WTC11 (cell line): Measurements from ENCODE around the gene SPTLC2. TPM values are rescaled to one million over a fixed set of nuclear protein-coding genes. Genes with fewer than 3 reads are reported as not detected.

Experiments
- ATAC-seq: fragments of 200-7000 bp; cut with Tn5 transposase; 2 replicates; pipeline ENCODE4 v1.10.0; 2021; ENCODE audit warnings: mild to moderate bottlenecking, moderate library complexity
- CTCF ChIA-PET: fragments of 300-600 bp; sonication (Branson Sonifier 250); formaldehyde crosslinking; loops from one replicate; lab custom pipeline; 2021; ENCODE audit warnings: antibody characterized with exemption; lab: Charles Lee
- POLR2A ChIA-PET: fragments of 350-600 bp; sonication (Branson Sonifier 250); formaldehyde crosslinking; loops from one replicate; lab custom pipeline; 2021; ENCODE audit warnings: antibody characterized with exemption; lab: Charles Lee
- DNase-seq: peaks from one replicate; pipeline ENCODE4 v3.0.0; 2021; ENCODE audit warnings: low spot score
- H3K27ac Mint-ChIP-seq: 2 replicates; pipeline ENCODE4 v1.8.0; 2021; ENCODE audit warnings: mixed read lengths
- H3K27me3 Mint-ChIP-seq: 2 replicates; pipeline ENCODE4 v1.8.0; 2021; ENCODE audit warnings: low read depth, mild to moderate bottlenecking, moderate library complexity, mixed read lengths
- H3K36me3 Mint-ChIP-seq: 2 replicates; pipeline ENCODE4 v1.8.0; 2021; ENCODE audit warnings: mixed read lengths
- H3K4me1 Mint-ChIP-seq: 2 replicates; pipeline ENCODE4 v1.8.0; 2022; ENCODE audit warnings: mixed read lengths
- H3K4me3 Mint-ChIP-seq: 2 replicates; pipeline ENCODE4 v1.8.0; 2021; ENCODE audit warnings: mild to moderate bottlenecking, moderate library complexity, mixed read lengths
- H3K9me3 Mint-ChIP-seq: 2 replicates; pipeline ENCODE4 v1.8.0; 2021; ENCODE audit warnings: mixed read lengths
- AFF4 ChIP-seq: sonication (generic); formaldehyde crosslinking; IDR thresholded peaks from 2 replicates; pipeline ENCODE4 v1.8.1; 2023; ENCODE audit warnings: mild to moderate bottlenecking, missing genetic modification reagents, borderline replicate concordance
- E2F4 ChIP-seq: sonication (generic); formaldehyde crosslinking; IDR thresholded peaks from 2 replicates; pipeline ENCODE4 v1.8.1; 2022; ENCODE audit warnings: low read depth, mild to moderate bottlenecking, moderate library complexity, missing genetic modification reagents, borderline replicate concordance
- EMX1 ChIP-seq: fragments of 250-450 bp; sonication (Bioruptor Pico); IDR thresholded peaks from 2 replicates; pipeline ENCODE4 v1.8.0; 2021; ENCODE audit warnings: mild to moderate bottlenecking
- ESRRA ChIP-seq: sonication (generic); formaldehyde crosslinking; IDR thresholded peaks from 2 replicates; pipeline ENCODE4 v1.8.1; 2022; ENCODE audit warnings: mild to moderate bottlenecking, missing genetic modification reagents, borderline replicate concordance
- FOXK1 ChIP-seq: sonication (generic); formaldehyde crosslinking; IDR thresholded peaks from 2 replicates; pipeline ENCODE4 v1.8.0; 2022; ENCODE audit warnings: mild to moderate bottlenecking, moderate library complexity, missing genetic modification reagents
- FOXP1 ChIP-seq: sonication (generic); formaldehyde crosslinking; IDR thresholded peaks from 2 replicates; pipeline ENCODE4 v1.8.0; 2022; ENCODE audit warnings: missing genetic modification reagents, mild to moderate bottlenecking, moderate library complexity, borderline replicate concordance
- HMGA2 ChIP-seq: fragments of 250-450 bp; sonication (Bioruptor Pico); IDR thresholded peaks from 2 replicates; pipeline ENCODE4 v1.4.0; 2021; ENCODE audit warnings: mild to moderate bottlenecking, moderate library complexity
- JAZF1 ChIP-seq: fragments of 250-450 bp; sonication (Bioruptor Pico); IDR thresholded peaks from 2 replicates; pipeline ENCODE4 v1.9.0; 2021; ENCODE audit warnings: moderate library complexity, mild to moderate bottlenecking, inconsistent platforms
- MAX ChIP-seq: sonication (generic); formaldehyde crosslinking; IDR thresholded peaks from 2 replicates; pipeline ENCODE4 v1.8.0; 2022; ENCODE audit warnings: mild to moderate bottlenecking, missing genetic modification reagents
- OVOL2 ChIP-seq: fragments of 250-450 bp; sonication (Bioruptor Pico); IDR thresholded peaks from 2 replicates; pipeline ENCODE4 v1.9.0; 2021; ENCODE audit warnings: mild to moderate bottlenecking, borderline replicate concordance
- PRDM15 ChIP-seq: sonication (generic); formaldehyde crosslinking; IDR thresholded peaks from 2 replicates; pipeline ENCODE4 v1.8.0; 2022; ENCODE audit warnings: missing genetic modification reagents
- RELA ChIP-seq: sonication (generic); formaldehyde crosslinking; IDR thresholded peaks from 2 replicates; pipeline ENCODE4 v1.8.1; 2022; ENCODE audit warnings: missing genetic modification reagents, mild to moderate bottlenecking, borderline replicate concordance
- RORB ChIP-seq: fragments of 250-450 bp; sonication (Bioruptor Pico); IDR thresholded peaks from 2 replicates; pipeline ENCODE4 v1.9.0; 2021; ENCODE audit warnings: mild to moderate bottlenecking
- SMAD4 ChIP-seq: sonication (generic); formaldehyde crosslinking; IDR thresholded peaks from 2 replicates; pipeline ENCODE4 v1.8.0; 2022; ENCODE audit warnings: mild to moderate bottlenecking, missing genetic modification reagents
- TEAD4 ChIP-seq: sonication (generic); formaldehyde crosslinking; IDR thresholded peaks from 2 replicates; pipeline ENCODE4 v1.8.0; 2022; ENCODE audit warnings: mild to moderate bottlenecking, missing genetic modification reagents
- ZBTB21 ChIP-seq: sonication (generic); formaldehyde crosslinking; IDR thresholded peaks from 2 replicates; pipeline ENCODE4 v1.8.1; 2023; ENCODE audit warnings: mild to moderate bottlenecking, missing genetic modification reagents, borderline replicate concordance
- ZBTB43 ChIP-seq: sonication (generic); formaldehyde crosslinking; IDR thresholded peaks from 2 replicates; pipeline ENCODE4 v1.8.1; 2023; ENCODE audit warnings: mild to moderate bottlenecking, missing genetic modification reagents
- ZNF317 ChIP-seq: sonication (generic); formaldehyde crosslinking; IDR thresholded peaks from 2 replicates; pipeline ENCODE4 v1.8.1; 2023; ENCODE audit warnings: low read depth, mild to moderate bottlenecking, moderate library complexity, missing genetic modification reagents, borderline replicate concordance
- ZNF425 ChIP-seq: fragments of 250-450 bp; sonication (Bioruptor Pico); conservative IDR thresholded peaks from 2 replicates; pipeline ENCODE4 v1.9.0; 2021; ENCODE audit warnings: mild to moderate bottlenecking
- total RNA-seq: library from RNA; stranded (reverse); gene quantifications from 3 replicates; pipeline ENCODE4 v1.2.3, GENCODE V29; 2021

Gene SPTLC2
- total RNA-seq, 1 experiment from 2014 or later, result 40.1 TPM

GRCh38 chr14:77618381-77618970 lies 2.0 kb upstream of the SPTLC2 start:
- H3K4me1 Mint-ChIP-seq, result peaks cover 30% of the 10 kb centered on the region
- no peak for DNase-seq
- H3K27me3 Mint-ChIP-seq, result peaks cover 6% of the 10 kb centered on the region
- H3K27ac Mint-ChIP-seq, result no peak overlapping the region; the same call in 1 of the 2 replicates
- TF ChIP-seq JAZF1, result no peak
- no peak for TF ChIP-seq E2F4 (CRISPR knock-in tag)
- no peak for TF ChIP-seq MAX
- TF ChIP-seq TEAD4 (CRISPR knock-in tag), result no peak
- TF ChIP-seq ZBTB21 (CRISPR knock-in tag), result no peak
- no peak for TF ChIP-seq HMGA2
- TF ChIP-seq FOXP1 (CRISPR knock-in tag), result no peak
- no peak for TF ChIP-seq ZBTB43 (CRISPR knock-in tag)
- TF ChIP-seq FOXK1 (CRISPR knock-in tag), result no peak
- TF ChIP-seq AFF4, result no peak
- TF ChIP-seq ESRRA, result no peak
- peaks cover 4% of the 10 kb centered on the region for H3K9me3 Mint-ChIP-seq
- H3K4me3 Mint-ChIP-seq, result no peak overlapping the region
- no peak for ATAC-seq
- H3K36me3 Mint-ChIP-seq, result no peaks in the 10 kb centered on the region
- ChIA-PET POLR2A (no interaction called here), CTCF (no interaction called here)

- no peaks in the 10 kb centered on the region for H3K27me3 Mint-ChIP-seq
- H3K4me3 Mint-ChIP-seq, result peak overlapping the region; percentile 86
- peaks cover 46% of the 10 kb centered on the region for H3K4me1 Mint-ChIP-seq
- peaks cover under 1% of the 10 kb centered on the region for H3K9me3 Mint-ChIP-seq
- ATAC-seq (no peak), DNase-seq (no peak)
- H3K27ac Mint-ChIP-seq, result 0 out of 2 replicates have a peak overlapping the region, but pooled peaks have one; percentile 63
- ChIA-PET POLR2A (no interaction called here), CTCF (interaction anchor here (0.6 to 1.0 kb wide), 2 partner anchors 38 to 62 kb away, joined by 3 read pairs; no protein-coding TSS in a partner anchor)
- H3K36me3 Mint-ChIP-seq, result no peaks in the 10 kb centered on the region
- TF ChIP-seq E2F4 (CRISPR knock-in tag) (no peak), ZNF425 (no peak), RELA (no peak), HMGA2 (no peak), TEAD4 (CRISPR knock-in tag) (no peak), EMX1 (CRISPR knock-in tag) (no peak), OVOL2 (CRISPR knock-in tag) (no peak), PRDM15 (no peak), SMAD4 (no peak), RORB (CRISPR knock-in tag) (no peak), JAZF1 (no peak), ZNF317 (no peak)
Measured at GRCh38 chr14:77616133-77616453, 344 bp downstream of the SPTLC2 start.
